HepG2 (cell line): ENCODE data around the gene FAM25A. TPM values are rescaled to one million over a fixed set of nuclear protein-coding genes. Genes with fewer than 3 reads are reported as not detected.
"Not testable (repeated sequence)": the region's sequence is repeated elsewhere in the genome, so short reads cannot be mapped to it uniquely, and the experiment has no call there.

Experiments
- ATAC-seq: fragments of 200-7000 bp; cut with Tn5 transposase; 3 replicates; pipeline ENCODE4 v1.9.1; 2020; ENCODE audit warnings: mild to moderate bottlenecking, moderate library complexity
- BruUV-seq: library from RNA; stranded (reverse); fragments of 400-500 nt; replicated peaks from 2 replicates; lab custom pipeline; 2021; lab: Mats Ljungman, UMichigan
- CTCF ChIA-PET: fragments of 300-600 bp; formaldehyde crosslinking; extraction: SDS; loops from one replicate; lab custom pipeline; 2021; ENCODE audit warnings: low total read pairs, inconsistent platforms, low intra/inter-chr PET ratio; lab: Yijun Ruan, JAX
- POLR2A ChIA-PET: fragments of 350-600 bp; sonication (Branson Sonifier 250); formaldehyde crosslinking; loops from one replicate; lab custom pipeline; 2020; ENCODE audit warnings: antibody characterized with exemption, inconsistent platforms; lab: Yijun Ruan, JAX
- DNase-seq: peaks from one replicate; pipeline ENCODE4 v3.0.0-alpha.2; 2015; ENCODE audit warnings: low spot score
- FAIRE-seq: peaks from 3 replicates; lab custom pipeline; 2011; peaks lifted over from hg19 to GRCh38; lab: Jason Lieb, UNC
- H2AFZ ChIP-seq: one replicate; pipeline ENCODE4 v1.6.1; 2011; ENCODE audit warnings: low read length, inconsistent platforms
- H3K27ac ChIP-seq: fragments of 300-600 bp; 3 replicates; pipeline ENCODE4 v1.8.0; 2011; ENCODE audit warnings: mixed run types, mild to moderate bottlenecking, mixed read lengths, low read length, inconsistent platforms; ENCODE audit not compliant: insufficient read depth; ENCODE audit errors: extremely low read length
- H3K27me3 ChIP-seq, 2 experiments: fragments of 200-600 bp in 1 of 2; 2 replicates in 1 of 2; 3 replicates in 1 of 2; pipeline versions ENCODE4 v1.6.0 to v1.8.0; 2011; ENCODE audit warnings: low read length in 2 of 2, mild to moderate bottlenecking in 2 of 2, moderate library complexity in 2 of 2, inconsistent platforms in 1 of 2; ENCODE audit not compliant: insufficient read depth in 2 of 2, control insufficient read depth in 1 of 2
- H3K36me3 ChIP-seq, 2 experiments: fragments of 200-600 bp in 1 of 2; replicated peaks in 1 of 2; 2 replicates in 1 of 2; 3 replicates in 1 of 2; pipeline versions ENCODE4 v1.5.1 to v1.8.0; 2011; ENCODE audit warnings: low read length in 2 of 2, inconsistent platforms in 1 of 2; ENCODE audit not compliant: insufficient read depth in 2 of 2, control insufficient read depth in 1 of 2
- H3K4me1 ChIP-seq: 2 replicates; pipeline ENCODE4 v1.5.1; 2012; ENCODE audit warnings: low read length, inconsistent platforms; ENCODE audit not compliant: insufficient read depth
- H3K4me2 ChIP-seq: 2 replicates; pipeline ENCODE4 v1.6.0; 2011; ENCODE audit warnings: low read depth, low read length, inconsistent platforms
- H3K4me3 ChIP-seq, 3 experiments: fragments of 200-600 bp in 1 of 3; sonication (generic), shearing (Covaris generic) in 1 of 3; replicated peaks in 1 of 3; 2 replicates each; pipeline ENCODE4 v1.5.1; 2011 to 2016; ENCODE audit warnings: low read length in 3 of 3, inconsistent platforms in 2 of 3, low read depth in 2 of 3, mild to moderate bottlenecking in 2 of 3, control low read depth in 1 of 3, mixed read lengths in 1 of 3; ENCODE audit not compliant: insufficient read depth in 1 of 3
- H3K79me2 ChIP-seq: one replicate; pipeline ENCODE4 v1.6.1; 2011; ENCODE audit warnings: low read length, inconsistent platforms; ENCODE audit not compliant: insufficient read depth
- H3K9ac ChIP-seq: 2 replicates; pipeline ENCODE4 v1.6.0; 2011; ENCODE audit warnings: mild to moderate bottlenecking, low read depth, low read length, inconsistent platforms; ENCODE audit not compliant: insufficient read depth
- H3K9me3 ChIP-seq: 2 replicates; pipeline ENCODE4 v1.5.1; 2012; ENCODE audit warnings: mild to moderate bottlenecking, low read length
- H4K20me1 ChIP-seq: 2 replicates; pipeline ENCODE4 v1.6.0; 2011; ENCODE audit warnings: inconsistent platforms, mild to moderate bottlenecking, low read length, moderate library complexity; ENCODE audit not compliant: insufficient read depth
- WGBS: methylation state at CpG from one replicate; pipeline ENCODE4 v1.1.6; 2017; ENCODE audit warnings: low lambda C conversion rate; 5-methylcytosine and 5-hydroxymethylcytosine counted together
- in situ Hi-C: cut with HindIII; loops from 2 replicates; pipeline ENCODE4 v1.10.0; 2017; ENCODE audit warnings: low pct_unique_long_range_greater_than_20kb; ENCODE audit not compliant: extremely low pct_ligation_motif_present
- intact Hi-C: fragments of 100-400 bp; cut with micrococcal nuclease; formaldehyde crosslinking; loops from one replicate; pipeline ENCODE4 v1.10.0; 2022; ENCODE audit not compliant: unreplicated experiment
- polyA plus RNA-seq, 8 experiments: library from polyadenylated mRNA; depleted of rRNA in 3 of 8; stranded (reverse) in 7 of 8; unstranded in 1 of 8; fragments of >200 nt; fragmentation: Illumina TruSeq in 4 of 8; extraction: Trizol in 4 of 8; gene quantifications; 2 replicates each; pipeline versions ENCODE4 v1.2.1 to v1.2.3, GENCODE V29; 2011 to 2016; ENCODE audit warnings: low read depth in 4 of 8, missing spikeins in 1 of 8, mixed read lengths in 1 of 8; ENCODE audit not compliant: insufficient read depth in 1 of 8
- total RNA-seq, 5 experiments: library from RNA; depleted of rRNA; stranded (reverse); fragments of >200 nt; fragmentation: Illumina TruSeq; extraction: Trizol; gene quantifications; 2 replicates each; pipeline ENCODE4 v1.2.3, GENCODE V29; 2016; ENCODE audit warnings: low read depth in 1 of 5

The FAM25A gene
- total and polyA plus RNA-seq, 2 of the 13 experiments (the other 11 are each of a cell fraction or from before 2014, with no cell fraction given) = not detected

DNA sequence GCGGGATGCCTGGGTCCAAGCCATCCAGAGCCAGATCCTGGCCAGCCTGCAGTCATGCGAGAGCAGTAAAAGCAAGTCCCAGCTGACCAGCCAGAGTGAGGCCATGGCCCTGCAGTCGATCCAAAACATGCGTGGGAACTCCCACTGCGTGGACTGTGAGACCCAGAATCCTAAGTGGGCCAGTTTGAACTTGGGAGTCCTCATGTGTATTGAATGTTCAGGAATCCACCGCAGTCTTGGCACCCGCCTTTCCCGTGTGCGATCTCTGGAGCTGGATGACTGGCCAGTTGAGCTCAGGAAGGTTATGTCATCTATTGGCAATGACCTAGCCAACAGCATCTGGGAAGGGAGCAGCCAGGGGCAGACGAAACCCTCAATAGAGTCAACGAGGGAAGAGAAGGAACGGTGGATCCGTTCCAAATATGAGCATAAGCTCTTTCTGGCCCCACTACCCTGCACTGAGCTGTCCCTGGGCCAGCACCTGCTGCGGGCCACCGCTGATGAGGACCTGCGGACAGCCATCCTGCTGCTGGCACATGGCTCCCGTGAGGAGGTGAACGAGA, 10.9 kb upstream of the FAM25A start:
- WGBS = 76% methylated on average over 11 of the region's 18 CpGs
- CTCF ChIA-PET, H3K9ac ChIP-seq, POLR2A ChIA-PET, H3K4me2 ChIP-seq, H2AFZ ChIP-seq, FAIRE-seq, intact Hi-C loops, H3K9me3 ChIP-seq, H3K27ac ChIP-seq, BruUV-seq, DNase-seq, H3K36me3 ChIP-seq, H4K20me1 ChIP-seq, H3K79me2 ChIP-seq, H3K27me3 ChIP-seq, H3K4me1 ChIP-seq, H3K4me3 ChIP-seq, ATAC-seq, in situ Hi-C loops: not testable (repeated sequence)

GRCh38 chr10:87013528-87013927, 6.6 kb upstream of the FAM25A start:
- FAIRE-seq, H2AFZ ChIP-seq, intact Hi-C loops, H3K27ac ChIP-seq, H3K4me3 ChIP-seq, H3K9me3 ChIP-seq, H3K36me3 ChIP-seq, H3K9ac ChIP-seq, BruUV-seq, H4K20me1 ChIP-seq, DNase-seq, CTCF ChIA-PET, in situ Hi-C loops, H3K27me3 ChIP-seq, ATAC-seq, H3K4me2 ChIP-seq, H3K79me2 ChIP-seq, H3K4me1 ChIP-seq, POLR2A ChIA-PET: not testable (repeated sequence)
- WGBS = 1% methylated on average over 3 of the region's 3 CpGs

DNA sequence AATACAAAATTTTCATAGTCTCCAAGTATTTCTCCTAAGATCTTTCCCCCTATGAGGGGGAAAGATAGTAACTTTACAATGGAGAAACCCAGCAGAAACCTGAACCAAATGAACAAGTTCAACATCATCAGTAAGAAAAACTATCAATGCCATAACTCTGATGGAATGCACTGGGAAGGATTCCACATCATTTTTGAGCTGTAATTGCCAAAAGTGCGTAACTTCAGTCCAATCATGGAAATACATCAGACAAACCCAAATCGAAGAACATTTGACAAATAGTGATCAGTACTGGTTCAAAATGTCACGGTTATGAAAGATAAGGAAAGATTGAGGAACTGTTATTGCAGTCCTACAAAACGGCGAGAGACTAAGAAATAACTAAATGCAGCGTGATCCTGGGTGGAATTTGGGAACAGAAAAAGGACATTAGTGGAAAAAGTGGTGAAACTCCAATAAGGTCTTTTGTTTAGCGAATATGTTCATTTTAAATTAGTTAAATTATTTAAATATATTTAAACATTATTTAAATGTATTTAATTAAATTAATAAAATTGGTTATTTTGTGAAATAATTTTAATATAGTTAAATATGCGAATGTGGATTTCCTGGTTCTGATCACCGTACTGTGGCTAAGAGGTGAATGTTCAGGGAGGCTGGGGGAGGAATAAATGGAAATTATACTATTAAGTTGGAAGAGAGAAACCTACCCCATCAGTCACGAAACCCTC, 4.9 kb upstream of the FAM25A start:
- POLR2A ChIA-PET, H4K20me1 ChIP-seq, CTCF ChIA-PET, H3K9ac ChIP-seq, DNase-seq, H3K4me3 ChIP-seq, ATAC-seq, BruUV-seq, intact Hi-C loops, FAIRE-seq, H3K4me1 ChIP-seq, in situ Hi-C loops, H3K36me3 ChIP-seq, H3K9me3 ChIP-seq, H3K27ac ChIP-seq, H3K79me2 ChIP-seq, H3K27me3 ChIP-seq, H3K4me2 ChIP-seq, H2AFZ ChIP-seq: not testable (repeated sequence)
- whole genome bisulfite sequencing = 66% methylated on average over 10 of the region's 10 CpGs

DNA sequence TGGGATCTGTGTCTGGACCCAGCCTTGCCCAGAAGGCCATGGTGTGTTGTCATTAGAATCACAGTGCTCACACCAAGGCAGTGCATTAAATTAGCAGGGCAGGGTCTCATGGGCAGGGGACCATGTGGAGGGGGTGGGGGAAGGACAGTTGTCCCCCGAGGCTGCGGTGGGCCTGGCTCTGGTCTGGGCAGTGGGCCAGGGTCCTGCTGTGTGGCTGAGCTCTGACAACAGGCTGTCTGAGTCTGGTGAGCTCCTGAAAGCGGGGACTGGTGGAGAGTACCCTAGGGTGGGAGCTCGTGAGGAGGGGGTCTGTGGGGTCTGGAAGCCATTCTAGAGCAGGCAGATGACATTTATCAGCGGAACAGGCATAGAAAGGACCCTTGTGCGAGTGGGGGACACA, 2.0 kb upstream of the FAM25A start:
- in situ Hi-C loops, H3K9ac ChIP-seq, H3K27ac ChIP-seq, H3K27me3 ChIP-seq, ATAC-seq, H4K20me1 ChIP-seq, H3K4me2 ChIP-seq, H3K36me3 ChIP-seq, intact Hi-C loops, BruUV-seq, DNase-seq, H3K4me1 ChIP-seq, H2AFZ ChIP-seq, CTCF ChIA-PET, H3K4me3 ChIP-seq, H3K9me3 ChIP-seq, H3K79me2 ChIP-seq, POLR2A ChIA-PET, FAIRE-seq: not testable (repeated sequence)
- 30% methylated on average over 4 of the region's 6 CpGs for WGBS
